ENCODE measurements around the gene PBX1.

Gene PBX1

GRCh38 chr1:164803366-164803765 is 244.4 kb downstream of the PBX1 start:
- Histone ChIP-seq H3K4me1 (ENCODE audit: control insufficient read depth, low read depth, low read length) (no peaks in the 10 kb centered on the region), H3K27me3 (ENCODE audit: control insufficient read depth, insufficient read depth, low read length) (no peaks in the 10 kb centered on the region), H3K36me3 (ENCODE audit: control insufficient read depth, low read depth, low read length) (peaks cover 46% of the 10 kb centered on the region), H3K9me3 (ENCODE audit: control insufficient read depth, low read depth, low read length) (no peaks in the 10 kb centered on the region), H3K9ac (ENCODE audit: low read length) (no peak overlapping the region), H3K4me3 (ENCODE audit: low read length) (no peak overlapping the region), H3K27ac (ENCODE audit: low read length) (no peak overlapping the region)

DNA sequence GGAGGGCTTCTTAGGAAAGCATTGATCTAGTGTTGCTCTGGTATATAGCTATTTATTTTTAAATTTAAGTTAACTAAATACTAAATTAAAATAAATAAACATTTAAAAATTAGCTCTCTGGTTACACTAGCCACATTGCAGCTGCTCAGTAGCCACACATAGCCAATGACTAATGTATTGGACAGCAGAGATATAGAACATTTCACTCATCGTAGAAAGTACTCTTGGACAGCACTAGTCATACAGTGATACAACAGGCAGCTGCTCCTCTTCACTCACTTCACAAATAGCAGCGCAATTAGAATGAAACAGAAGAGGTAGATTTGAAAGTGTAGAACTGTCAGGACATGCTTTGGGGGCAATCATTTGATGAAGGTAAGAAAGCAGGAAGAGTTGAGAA is 245.4 kb downstream of the PBX1 start:
- Histone ChIP-seq H3K27me3 (ENCODE audit: control insufficient read depth, insufficient read depth, low read length) (no peaks in the 10 kb centered on the region), H3K4me1 (ENCODE audit: control insufficient read depth, low read depth, low read length) (no peaks in the 10 kb centered on the region), H3K27ac (ENCODE audit: low read length) (no peak overlapping the region), H3K9ac (ENCODE audit: low read length) (no peak overlapping the region), H3K9me3 (ENCODE audit: control insufficient read depth, low read depth, low read length) (no peaks in the 10 kb centered on the region), H3K36me3 (ENCODE audit: control insufficient read depth, low read depth, low read length) (peaks cover 56% of the 10 kb centered on the region), H3K4me3 (ENCODE audit: low read length) (no peak overlapping the region)

- Histone ChIP-seq H3K27me3 (ENCODE audit: control insufficient read depth, insufficient read depth, low read length) (no peaks in the 10 kb centered on the region), H3K27ac (ENCODE audit: low read length) (no peak overlapping the region), H3K4me1 (ENCODE audit: control insufficient read depth, low read depth, low read length) (peaks cover under 1% of the 10 kb centered on the region), H3K36me3 (ENCODE audit: control insufficient read depth, low read depth, low read length) (peaks cover 57% of the 10 kb centered on the region), H3K4me3 (ENCODE audit: low read length) (no peak overlapping the region), H3K9ac (ENCODE audit: low read length) (no peak overlapping the region), H3K9me3 (ENCODE audit: control insufficient read depth, low read depth, low read length) (no peaks in the 10 kb centered on the region)
Measured at GRCh38 chr1:164805399-164805798, 246.4 kb downstream of the PBX1 start.

GRCh38 chr1:164806531-164806930 is 247.5 kb downstream of the PBX1 start:
- Histone ChIP-seq H3K36me3 (ENCODE audit: control insufficient read depth, low read depth, low read length) (peaks cover 51% of the 10 kb centered on the region), H3K9ac (ENCODE audit: low read length) (no peak overlapping the region), H3K4me1 (ENCODE audit: control insufficient read depth, low read depth, low read length) (peaks cover 10% of the 10 kb centered on the region), H3K27me3 (ENCODE audit: control insufficient read depth, insufficient read depth, low read length) (no peaks in the 10 kb centered on the region), H3K9me3 (ENCODE audit: control insufficient read depth, low read depth, low read length) (no peaks in the 10 kb centered on the region), H3K4me3 (ENCODE audit: low read length) (no peak overlapping the region), H3K27ac (ENCODE audit: low read length) (no peak overlapping the region)

GRCh38 chr1:164813776-164814175 is 254.8 kb downstream of the PBX1 start:
- Histone ChIP-seq H3K27me3 (ENCODE audit: control insufficient read depth, insufficient read depth, low read length) (no peaks in the 10 kb centered on the region), H3K36me3 (ENCODE audit: control insufficient read depth, low read depth, low read length) (peaks cover 30% of the 10 kb centered on the region), H3K9ac (ENCODE audit: low read length) (no peak overlapping the region), H3K27ac (ENCODE audit: low read length) (no peak overlapping the region), H3K4me3 (ENCODE audit: low read length) (no peak overlapping the region), H3K9me3 (ENCODE audit: control insufficient read depth, low read depth, low read length) (no peaks in the 10 kb centered on the region), H3K4me1 (ENCODE audit: control insufficient read depth, low read depth, low read length) (peaks cover 10% of the 10 kb centered on the region)

GRCh38 chr1:164821648-164822047 is 262.7 kb downstream of the PBX1 start:
- Histone ChIP-seq H3K27me3 (ENCODE audit: control insufficient read depth, insufficient read depth, low read length) (no peaks in the 10 kb centered on the region), H3K4me3 (ENCODE audit: low read length) (no peak overlapping the region), H3K27ac (ENCODE audit: low read length) (no peak overlapping the region), H3K9ac (ENCODE audit: low read length) (no peak overlapping the region), H3K4me1 (ENCODE audit: control insufficient read depth, low read depth, low read length) (peaks cover 7% of the 10 kb centered on the region), H3K9me3 (ENCODE audit: control insufficient read depth, low read depth, low read length) (no peaks in the 10 kb centered on the region), H3K36me3 (ENCODE audit: control insufficient read depth, low read depth, low read length) (peaks cover 56% of the 10 kb centered on the region)

DNA sequence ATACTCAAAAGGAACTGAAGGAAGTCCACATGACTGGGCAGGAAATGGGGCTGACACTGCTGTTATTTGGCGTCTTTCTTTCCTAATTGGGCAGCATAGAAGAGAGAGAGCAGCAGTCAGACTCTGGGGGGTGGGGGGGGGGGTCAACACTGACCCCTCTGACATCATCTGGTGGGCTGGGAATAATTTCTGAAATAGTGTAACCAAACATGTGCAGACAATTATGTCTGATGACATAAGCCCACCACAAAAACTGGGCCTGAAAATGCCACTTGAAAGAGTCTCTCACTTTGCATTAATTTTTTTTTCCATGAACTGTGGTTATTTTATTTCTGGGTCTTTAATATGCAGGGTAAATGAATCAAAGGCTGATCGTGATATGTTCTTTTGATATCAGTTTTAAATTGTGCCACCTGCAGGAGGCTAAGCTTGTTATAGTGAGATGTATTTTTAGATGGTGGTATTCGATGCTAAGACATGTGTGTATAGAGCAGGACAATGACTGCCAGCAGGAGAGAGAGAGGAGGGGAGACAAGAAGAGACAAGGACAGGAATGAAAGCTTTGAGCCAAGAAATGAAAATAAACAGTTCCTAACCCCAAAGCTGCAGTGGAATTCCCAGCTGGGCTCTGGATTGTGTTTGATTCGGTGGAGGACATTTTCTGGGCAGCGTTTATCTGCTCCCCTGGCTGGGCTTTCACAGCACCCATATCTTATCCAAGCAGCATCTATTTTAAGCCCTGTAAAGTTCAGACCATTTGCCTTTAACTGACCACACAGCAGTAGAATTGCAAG is 264.7 kb downstream of the PBX1 start:
- Histone ChIP-seq H3K36me3 (ENCODE audit: control insufficient read depth, low read depth, low read length) (peaks cover 56% of the 10 kb centered on the region), H3K27ac (ENCODE audit: low read length) (no peak overlapping the region), H3K4me1 (ENCODE audit: control insufficient read depth, low read depth, low read length) (peaks cover 7% of the 10 kb centered on the region), H3K27me3 (ENCODE audit: control insufficient read depth, insufficient read depth, low read length) (no peaks in the 10 kb centered on the region), H3K9ac (ENCODE audit: low read length) (no peak overlapping the region), H3K9me3 (ENCODE audit: control insufficient read depth, low read depth, low read length) (no peaks in the 10 kb centered on the region), H3K4me3 (ENCODE audit: low read length) (no peak overlapping the region)

GRCh38 chr1:164824542-164824941 is 265.6 kb downstream of the PBX1 start:
- Histone ChIP-seq H3K36me3 (ENCODE audit: control insufficient read depth, low read depth, low read length) (peaks cover 59% of the 10 kb centered on the region), H3K4me3 (ENCODE audit: low read length) (no peak overlapping the region)

GRCh38 chr1:164830628-164831027 is 271.6 kb downstream of the PBX1 start:
- Histone ChIP-seq H3K9me3 (ENCODE audit: control insufficient read depth, low read depth, low read length) (no peaks in the 10 kb centered on the region), H3K27ac (ENCODE audit: low read length) (no peak overlapping the region), H3K27me3 (ENCODE audit: control insufficient read depth, insufficient read depth, low read length) (no peaks in the 10 kb centered on the region), H3K9ac (ENCODE audit: low read length) (no peak overlapping the region), H3K4me3 (ENCODE audit: low read length) (no peak overlapping the region), H3K36me3 (ENCODE audit: control insufficient read depth, low read depth, low read length) (peaks cover 14% of the 10 kb centered on the region), H3K4me1 (ENCODE audit: control insufficient read depth, low read depth, low read length) (no peaks in the 10 kb centered on the region)

More at GRCh38 chr1:164824542-164824941, 265.6 kb downstream of the PBX1 start:
- no peak overlapping the region for H3K27ac ChIP-seq (ENCODE audit: low read length)
- no peaks in the 10 kb centered on the region for H3K27me3 ChIP-seq (ENCODE audit: control insufficient read depth, insufficient read depth, low read length)
- peaks cover 7% of the 10 kb centered on the region for H3K4me1 ChIP-seq (ENCODE audit: control insufficient read depth, low read depth, low read length)
- no peaks in the 10 kb centered on the region for H3K9me3 ChIP-seq (ENCODE audit: control insufficient read depth, low read depth, low read length)
- no peak overlapping the region for H3K9ac ChIP-seq (ENCODE audit: low read length)

DNA sequence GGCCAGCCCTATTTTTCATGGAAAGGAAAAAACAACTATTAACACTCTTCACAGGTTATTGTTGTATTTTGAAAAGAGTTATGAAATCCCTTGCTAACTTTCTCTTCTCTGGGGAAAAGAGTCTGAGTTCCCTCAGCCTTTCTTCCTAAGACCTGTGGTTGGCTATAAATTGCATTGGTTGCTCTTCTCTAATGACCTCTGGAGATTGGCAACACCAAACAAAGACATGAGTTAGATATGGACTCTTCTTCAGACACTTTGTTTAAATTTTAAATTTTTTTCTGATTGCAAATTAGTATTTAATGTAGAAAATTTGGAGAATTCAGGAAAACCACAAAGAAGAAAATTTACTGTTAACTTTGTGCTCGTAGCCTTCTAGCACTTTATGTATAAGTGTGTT is 275.7 kb downstream of the PBX1 start:
- Histone ChIP-seq H3K27me3 (ENCODE audit: control insufficient read depth, insufficient read depth, low read length) (no peaks in the 10 kb centered on the region), H3K9me3 (ENCODE audit: control insufficient read depth, low read depth, low read length) (no peaks in the 10 kb centered on the region), H3K4me3 (ENCODE audit: low read length) (no peak overlapping the region), H3K36me3 (ENCODE audit: control insufficient read depth, low read depth, low read length) (peaks cover 15% of the 10 kb centered on the region), H3K4me1 (ENCODE audit: control insufficient read depth, low read depth, low read length) (no peaks in the 10 kb centered on the region), H3K27ac (ENCODE audit: low read length) (no peak overlapping the region), H3K9ac (ENCODE audit: low read length) (no peak overlapping the region)

DNA sequence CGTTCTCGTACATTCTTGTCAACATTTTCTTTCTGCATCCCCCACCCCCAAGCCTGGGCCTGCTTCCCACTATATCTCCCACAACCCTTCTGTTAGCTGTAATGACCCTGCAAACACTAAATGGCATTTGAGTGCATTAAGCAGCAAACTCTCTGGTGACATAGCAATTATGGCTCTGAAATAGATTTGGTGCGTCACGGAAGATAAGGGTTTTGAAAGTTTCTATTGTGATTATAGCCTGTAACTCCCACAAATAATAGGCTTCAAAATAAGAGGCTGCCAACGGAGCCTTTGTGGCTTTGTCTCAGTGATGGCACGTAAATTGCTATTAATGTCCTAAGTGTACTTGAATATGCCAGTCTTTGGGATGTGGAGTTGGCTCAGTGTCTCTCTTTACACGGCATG is 277.6 kb downstream of the PBX1 start:
- H3K36me3 ChIP-seq (ENCODE audit: control insufficient read depth, low read depth, low read length) = peaks cover 15% of the 10 kb centered on the region
- no peaks in the 10 kb centered on the region for H3K9me3 ChIP-seq (ENCODE audit: control insufficient read depth, low read depth, low read length)
- no peaks in the 10 kb centered on the region for H3K4me1 ChIP-seq (ENCODE audit: control insufficient read depth, low read depth, low read length)
- no peaks in the 10 kb centered on the region for H3K27me3 ChIP-seq (ENCODE audit: control insufficient read depth, insufficient read depth, low read length)
- no peak overlapping the region for H3K27ac ChIP-seq (ENCODE audit: low read length)
- no peak overlapping the region for H3K4me3 ChIP-seq (ENCODE audit: low read length)
- no peak overlapping the region for H3K9ac ChIP-seq (ENCODE audit: low read length)

DNA sequence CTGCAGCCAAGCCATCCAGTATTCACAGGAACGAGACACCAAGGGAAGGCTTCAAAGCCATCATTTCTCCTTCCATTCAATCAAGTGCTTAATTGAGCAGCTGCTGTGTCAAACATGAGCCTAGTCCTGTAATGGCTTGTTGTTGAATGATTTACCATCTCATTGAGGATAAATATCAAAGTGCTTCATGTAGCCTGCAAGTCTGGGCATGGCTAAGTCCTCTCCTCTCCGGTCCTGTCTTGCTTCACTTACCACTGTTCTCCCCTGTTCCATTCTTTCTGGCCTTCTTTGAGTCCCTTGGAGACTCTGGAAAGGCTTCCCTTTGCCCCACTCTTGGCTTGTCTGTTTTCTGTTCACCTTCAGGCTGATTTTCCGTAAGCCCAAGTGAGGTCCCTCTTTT is 279.8 kb downstream of the PBX1 start:
- H3K9ac ChIP-seq (ENCODE audit: low read length) = no peak overlapping the region
- no peaks in the 10 kb centered on the region for H3K9me3 ChIP-seq (ENCODE audit: control insufficient read depth, low read depth, low read length)
- peaks cover 15% of the 10 kb centered on the region for H3K36me3 ChIP-seq (ENCODE audit: control insufficient read depth, low read depth, low read length)
- no peak overlapping the region for H3K27ac ChIP-seq (ENCODE audit: low read length)
- H3K4me3 ChIP-seq (ENCODE audit: low read length) = no peak overlapping the region
- H3K27me3 ChIP-seq (ENCODE audit: control insufficient read depth, insufficient read depth, low read length) = no peaks in the 10 kb centered on the region
- H3K4me1 ChIP-seq (ENCODE audit: control insufficient read depth, low read depth, low read length) = peaks cover 7% of the 10 kb centered on the region

Data from iPS-18a (cell line).